HS-5 (cell line): ENCODE results near the gene SNX22.

Source experiments
- DNase-seq: peaks from one replicate; pipeline ENCODE4 v3.0.0-alpha.2; 2012; ENCODE audit warnings: low read depth

The SNX22 gene

DNA sequence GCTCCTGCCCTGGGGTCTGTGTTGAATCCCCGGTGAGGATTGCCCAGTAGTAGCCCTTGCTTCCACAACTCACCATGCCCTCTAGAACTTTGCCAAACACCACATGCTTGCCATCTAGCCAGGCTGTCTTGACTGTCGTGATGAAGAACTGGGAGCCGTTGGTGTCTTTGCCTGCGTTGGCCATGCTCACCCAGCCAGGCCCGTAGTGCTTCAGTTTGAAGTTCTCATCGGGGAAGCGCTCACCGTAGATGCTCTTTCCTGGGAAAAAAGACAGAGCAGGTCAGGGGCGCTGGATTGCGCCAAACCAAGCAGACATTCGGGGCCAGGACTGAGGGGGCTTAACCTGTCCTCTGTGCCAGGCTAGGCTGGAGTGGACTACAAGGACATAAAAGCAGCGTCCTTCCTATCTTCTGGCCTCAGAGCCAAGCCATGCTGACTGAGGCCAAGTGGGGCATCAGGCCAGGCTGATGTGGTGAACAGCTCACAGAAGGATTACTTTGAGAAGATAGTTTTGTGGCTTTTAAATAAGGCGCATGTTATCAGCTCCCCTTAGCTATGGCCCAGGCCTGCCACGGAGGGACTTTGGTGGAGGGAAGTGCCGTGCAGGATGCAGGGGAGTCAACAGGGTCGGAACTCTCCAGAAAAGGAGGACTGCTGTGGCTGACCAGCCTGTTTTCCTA lies 5.3 kb downstream of the SNX22 start:
- DNase-seq: no peak

DNA sequence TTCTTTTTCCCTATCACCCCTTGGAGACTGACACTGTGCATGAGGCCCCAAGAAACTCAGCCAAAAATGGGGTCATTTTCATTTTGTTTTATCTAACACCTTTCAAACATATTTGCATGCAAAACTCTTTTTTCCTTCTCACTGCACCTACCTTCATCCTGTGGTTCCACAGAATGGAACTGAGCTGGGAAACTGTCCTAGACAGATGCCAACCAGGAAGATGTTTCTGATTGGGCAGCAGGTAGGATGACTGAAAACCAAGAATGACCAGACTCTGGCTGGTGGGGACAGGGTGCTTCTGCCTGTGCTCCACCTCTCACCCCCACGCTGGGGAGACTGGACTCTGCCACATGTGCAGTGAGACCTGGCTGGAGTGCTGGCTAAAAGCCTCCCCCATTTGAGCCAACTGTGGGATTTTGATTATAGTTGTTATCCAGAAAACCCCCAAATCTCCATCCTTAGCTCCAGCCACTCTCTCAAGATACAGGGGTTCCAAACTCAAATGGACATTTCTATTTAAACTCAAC lies 6.1 kb downstream of the SNX22 start:
- no peak for DNase-seq

DNA sequence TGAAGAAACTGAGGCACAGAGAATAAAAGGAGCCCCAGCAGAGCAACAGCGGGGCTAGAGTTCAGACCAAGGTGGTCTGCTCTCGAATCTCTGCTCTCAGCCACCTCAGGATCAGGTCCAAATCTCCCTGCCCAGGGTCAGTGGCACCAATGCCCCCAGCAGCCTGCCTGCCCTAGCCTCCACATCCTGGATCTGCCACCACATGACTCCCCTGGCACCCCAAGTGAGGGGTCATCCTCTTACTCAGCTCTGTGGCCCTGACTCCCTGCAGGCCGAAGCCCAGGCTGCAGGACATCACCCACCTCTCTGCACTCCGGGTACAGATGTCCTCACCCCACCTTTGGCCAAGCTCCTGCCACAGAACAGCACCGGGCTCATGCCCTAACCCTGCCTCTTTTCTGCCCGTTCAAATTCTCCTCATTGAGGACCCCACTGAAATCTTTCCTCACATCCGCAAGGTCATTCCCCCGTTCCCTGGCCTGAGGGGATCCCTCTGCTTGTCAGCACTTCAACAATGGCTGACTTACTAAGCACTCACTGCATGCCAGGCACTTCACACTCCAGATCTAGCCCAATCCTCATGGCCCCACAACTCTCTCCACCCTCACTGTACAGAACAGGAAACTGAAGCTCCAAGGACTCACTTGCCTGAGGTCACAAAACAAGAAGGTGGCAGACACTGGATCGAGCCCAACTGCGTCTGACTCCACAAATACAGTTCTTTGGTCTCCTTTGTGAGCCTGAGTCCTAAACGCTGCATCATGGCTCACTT lies 7.0 kb downstream of the SNX22 start:
- DNase-seq: no peak

DNA sequence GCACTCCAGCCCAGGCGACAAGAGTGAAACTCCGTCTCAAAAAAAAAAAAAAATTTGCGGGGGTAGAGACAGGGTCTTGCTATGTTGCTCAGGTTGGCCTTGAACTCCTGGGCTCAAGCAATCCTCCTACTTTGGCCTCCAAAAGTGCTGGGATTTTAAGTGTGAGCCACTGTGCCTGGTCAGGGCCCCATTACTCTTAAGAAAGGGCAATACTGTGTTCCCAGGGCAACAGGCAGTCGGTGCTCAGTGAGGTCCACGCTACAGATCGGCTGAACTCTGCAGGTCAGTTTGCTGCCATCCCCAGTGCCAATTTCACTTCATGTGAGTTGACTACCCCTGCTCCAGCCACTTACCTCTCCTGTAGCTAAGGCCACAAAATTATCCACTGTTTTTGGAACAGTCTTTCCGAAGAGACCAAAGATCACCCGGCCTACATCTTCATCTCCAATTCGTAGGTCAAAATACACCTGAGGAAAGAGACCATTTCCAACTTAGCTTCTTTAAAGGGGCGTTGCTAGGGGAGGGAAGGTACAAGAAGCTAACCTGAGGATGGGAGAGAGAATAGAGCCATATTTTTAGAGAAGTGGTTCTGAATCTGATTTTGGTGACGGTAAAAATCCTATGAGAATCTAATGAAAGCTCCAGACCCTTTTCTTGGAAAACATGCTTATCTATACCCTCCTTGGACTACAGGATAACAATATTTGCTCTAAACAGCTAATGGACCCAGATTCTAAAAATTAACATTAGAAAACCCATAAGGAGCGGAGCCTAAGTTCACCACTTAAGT lies 10.4 kb downstream of the SNX22 start:
- no peak for DNase-seq

- no peak for DNase-seq
Measured at GRCh38 chr15:64162478-64162868, 10.9 kb downstream of the SNX22 start.

DNA sequence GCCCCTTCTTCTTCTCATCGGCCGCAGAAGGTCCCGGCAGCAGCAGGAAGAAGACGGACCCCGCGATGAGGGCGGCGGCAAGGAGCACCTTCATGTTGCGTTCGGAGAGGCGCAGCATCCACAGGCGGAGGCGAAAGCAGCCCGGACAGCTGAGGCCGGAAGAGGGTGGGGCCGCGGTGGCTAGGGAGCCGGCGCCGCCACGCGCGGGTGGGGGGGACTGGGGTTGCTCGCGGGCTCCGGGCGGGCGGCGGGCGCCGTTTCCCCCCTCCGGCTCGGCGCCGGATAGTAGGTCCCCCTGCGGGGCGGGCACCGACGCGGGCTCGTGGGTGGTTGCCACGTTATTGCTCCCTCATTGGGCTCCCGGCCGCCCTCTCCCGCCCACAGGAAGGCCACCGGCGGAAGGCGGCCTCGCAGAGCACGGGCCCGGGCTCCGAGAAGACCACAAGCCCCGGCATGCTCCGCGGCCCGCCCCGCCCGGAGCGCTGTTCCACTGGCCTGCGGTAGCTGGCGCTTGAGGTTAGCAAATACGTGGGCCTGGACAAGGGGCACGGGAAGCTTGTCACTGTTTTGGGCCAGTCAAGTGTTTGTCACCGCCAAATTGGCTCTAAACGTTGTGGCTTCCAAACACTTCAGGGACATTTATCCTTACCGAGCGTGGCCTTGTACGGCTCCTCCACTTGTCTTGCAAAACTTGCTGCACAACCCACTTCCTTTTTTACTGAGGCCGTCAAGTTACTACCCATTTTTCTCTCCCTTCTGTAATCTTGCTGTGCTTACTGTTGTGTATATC lies 11.5 kb downstream of the SNX22 start, which contains the start of gene PPIB:
TSS of gene PPIB (minus strand) at position 154 of the 790 bp plus-strand sequence. CDS start at position 118, 36 bp downstream.
- DNase-seq: peak; percentile 80

DNA sequence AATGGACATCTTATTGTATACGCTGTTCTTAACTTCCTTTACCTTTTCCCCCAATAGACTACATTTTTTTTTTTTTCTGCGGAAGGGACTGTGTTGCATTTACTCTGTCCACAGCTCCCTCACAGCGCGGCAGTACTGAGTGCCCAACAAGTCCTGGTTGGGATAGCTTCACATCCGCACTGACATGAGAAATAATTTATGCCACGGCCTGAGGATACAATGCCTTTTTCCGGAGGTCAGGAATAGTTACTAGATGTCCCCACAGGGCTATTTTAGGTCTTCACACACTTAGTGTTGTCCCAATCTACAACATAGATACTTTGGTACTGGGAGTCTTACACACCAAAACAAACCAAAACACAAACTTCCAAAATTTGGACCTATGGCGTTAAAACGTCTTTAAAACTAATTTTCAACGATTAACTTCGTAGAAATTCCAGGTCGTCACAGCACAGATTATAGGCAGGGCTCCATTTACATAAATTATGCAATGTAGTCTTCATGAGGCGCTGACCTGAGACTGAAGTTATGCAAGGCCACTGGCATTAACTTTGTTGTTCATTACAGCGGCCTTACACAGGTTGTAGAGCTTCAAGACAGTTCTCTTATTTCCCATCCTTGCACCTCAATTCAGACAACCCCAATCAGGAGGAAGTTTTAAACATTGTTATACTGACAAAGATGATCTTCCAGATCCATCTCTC lies 12.3 kb downstream of the SNX22 start:
- DNase-seq: no peak

GRCh38 chr15:64164436-64164835 lies 12.9 kb downstream of the SNX22 start:
- no peak for DNase-seq

DNA sequence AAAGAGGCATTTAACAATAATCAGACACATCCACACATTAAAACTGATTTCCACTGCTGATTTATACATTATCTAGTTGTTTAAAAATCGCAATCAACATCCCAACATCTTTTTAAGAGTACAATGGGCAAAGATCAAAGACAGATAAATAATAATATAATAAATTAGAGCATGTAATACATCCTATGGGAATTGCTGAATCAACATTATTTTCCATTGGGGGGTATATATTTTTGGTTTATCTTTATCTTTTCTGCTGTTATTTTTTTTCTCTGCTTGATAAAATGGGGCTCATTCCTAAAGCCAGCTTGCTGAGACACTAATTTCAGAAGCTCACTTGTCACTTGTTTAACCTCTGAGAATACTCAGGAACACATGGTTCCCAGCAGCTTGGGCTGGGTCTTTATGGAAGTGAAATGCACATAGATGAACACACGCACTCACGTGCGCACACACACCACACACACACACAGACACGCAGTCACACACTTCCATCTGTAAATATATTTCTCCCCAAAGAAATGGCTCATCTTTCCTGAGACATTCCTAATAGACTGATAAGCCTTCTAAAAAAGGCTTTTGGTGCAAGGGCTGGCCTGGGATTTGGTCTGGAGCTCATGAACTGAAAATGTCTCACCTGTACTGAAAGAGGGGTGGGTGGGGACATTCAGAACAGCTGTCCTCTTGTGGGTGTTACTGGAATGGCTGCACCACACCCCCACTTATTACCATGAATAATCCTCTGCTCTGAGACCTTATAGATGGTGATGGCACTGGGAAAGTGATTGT lies 14.8 kb downstream of the SNX22 start:
- no peak for DNase-seq

DNA sequence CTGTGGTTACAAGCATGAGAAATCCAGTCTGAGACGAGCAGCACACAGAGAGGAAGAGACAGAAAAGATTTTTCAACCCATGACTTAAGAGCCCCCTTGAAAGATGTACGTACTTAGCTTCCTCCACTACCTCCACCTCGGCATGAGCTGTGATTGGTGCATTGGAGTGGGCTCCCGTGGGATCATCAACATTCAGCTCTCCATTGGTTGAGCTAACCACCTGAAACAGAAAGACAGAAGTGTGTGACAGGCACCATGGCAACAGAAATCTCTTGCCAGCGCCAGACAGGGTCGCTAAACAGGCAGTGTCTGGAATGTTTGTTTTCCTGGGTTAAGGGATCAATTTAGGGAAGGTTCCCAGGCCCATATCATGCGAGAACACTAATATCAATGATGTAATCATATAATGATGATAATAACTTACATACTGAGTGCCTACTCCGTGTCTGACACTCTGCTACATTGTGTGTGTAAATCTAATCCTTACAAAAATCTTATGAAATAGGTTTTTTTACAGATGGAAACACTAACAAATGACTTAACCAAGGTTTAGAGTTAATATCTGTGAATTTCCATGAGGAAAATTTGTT lies 28.8 kb downstream of the SNX22 start:
- DNase-seq: no peak

DNA sequence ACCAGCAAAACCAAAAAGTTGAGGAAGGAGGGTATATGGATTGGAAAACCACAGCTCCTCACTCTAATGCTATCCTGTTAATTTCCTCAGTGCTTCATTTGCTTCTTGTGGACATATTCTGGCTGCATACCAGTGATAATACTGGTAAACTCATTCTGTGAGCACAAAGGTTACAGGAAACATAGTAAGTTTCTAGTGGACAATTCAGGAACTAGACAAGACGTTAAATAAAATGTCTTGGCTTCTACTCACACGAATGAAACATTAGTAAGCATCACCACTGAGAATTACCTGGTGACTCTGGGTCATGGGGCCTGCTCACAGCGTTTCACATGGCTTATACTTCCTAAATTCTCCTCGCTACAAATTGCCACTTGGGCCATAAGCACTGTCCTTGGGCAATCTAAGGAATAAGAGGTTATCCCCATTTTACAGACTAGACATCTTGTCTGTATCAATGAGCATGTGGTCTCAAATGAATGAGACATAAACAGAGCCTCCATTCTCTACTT lies 31.4 kb downstream of the SNX22 start:
- DNase-seq: no peak

DNA sequence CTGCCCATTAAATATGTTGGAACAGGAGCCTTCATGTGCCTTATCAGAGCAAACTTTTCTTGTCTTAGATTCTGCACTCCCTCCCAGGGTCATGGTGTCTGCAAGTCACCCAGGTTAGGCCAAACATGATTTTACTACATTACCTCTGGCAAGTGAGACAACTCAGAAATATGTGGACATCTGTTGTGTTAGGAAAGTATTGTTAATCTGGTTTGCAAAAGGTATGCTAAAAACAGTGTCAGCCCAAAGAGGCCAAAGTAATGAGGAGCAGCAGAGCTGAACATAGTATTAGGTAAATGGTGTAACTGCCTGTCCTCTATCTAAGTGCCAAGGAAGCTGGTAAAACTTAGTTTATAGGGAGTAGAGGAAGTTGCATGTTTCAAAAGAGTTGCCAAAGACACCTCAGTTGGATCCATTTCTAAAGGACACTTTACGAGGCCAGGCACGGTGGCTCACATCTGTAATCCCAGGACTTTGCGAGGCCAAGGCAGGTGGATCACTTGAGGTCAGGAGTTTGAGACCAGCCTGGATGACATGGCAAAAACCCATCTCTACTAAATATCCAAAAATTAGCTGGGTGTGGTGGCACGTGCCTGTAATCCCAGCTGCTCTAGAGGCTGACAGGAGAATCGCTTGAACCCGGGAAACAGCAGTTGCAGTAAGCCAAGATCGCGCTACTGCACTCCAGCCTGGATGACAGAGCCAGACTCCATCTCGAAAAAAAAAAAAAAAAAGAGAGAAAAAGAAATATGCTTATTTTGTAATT lies 33.8 kb downstream of the SNX22 start:
- DNase-seq: no peak

- DNase-seq: no peak
Measured at GRCh38 chr15:64187396-64188191, 36.1 kb downstream of the SNX22 start.

- DNase-seq: no peak
Measured at GRCh38 chr15:64191971-64192830, 40.7 kb downstream of the SNX22 start.

DNA sequence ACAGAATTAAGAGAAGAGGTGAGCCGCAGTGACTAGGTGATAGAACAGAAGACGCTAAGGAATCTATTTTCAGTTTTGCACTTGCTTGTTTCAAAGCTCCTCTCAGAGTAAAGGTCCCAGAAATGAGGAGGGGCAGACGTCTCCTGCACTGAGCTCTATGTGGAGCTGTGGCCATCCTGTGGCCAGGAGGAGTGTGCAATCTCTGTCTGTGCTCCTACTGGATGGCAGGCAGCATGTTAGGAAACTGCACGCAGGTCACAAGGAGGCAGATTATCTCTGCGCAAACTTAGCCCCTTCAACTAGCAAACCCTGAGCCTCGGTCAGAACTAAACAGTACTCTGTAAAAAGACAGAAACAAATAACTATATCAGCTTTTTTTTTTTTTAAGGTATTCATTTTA lies 42.4 kb downstream of the SNX22 start:
- no peak for DNase-seq

DNA sequence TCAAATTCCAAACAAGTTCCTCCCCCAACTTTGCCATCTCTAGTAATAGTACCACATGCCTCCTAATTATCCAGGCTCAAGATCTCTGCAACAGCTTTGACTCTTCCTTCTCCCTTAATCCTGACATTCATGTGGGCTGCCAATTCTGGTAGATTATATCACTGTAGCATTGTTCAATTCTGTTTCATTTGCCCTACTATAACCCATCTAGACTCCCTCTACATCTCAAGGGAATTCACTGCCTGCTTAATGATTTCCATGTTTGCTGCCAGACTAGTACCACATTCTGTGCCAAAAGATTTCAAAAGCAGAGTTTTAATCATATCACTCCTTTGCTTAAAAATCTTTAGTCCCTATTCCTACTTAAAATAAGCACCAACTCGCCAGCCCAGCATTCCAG lies 45.9 kb downstream of the SNX22 start:
- no peak for DNase-seq

- DNase-seq: no peak
Measured at GRCh38 chr15:64205202-64205601, 53.7 kb downstream of the SNX22 start.
